ENCODE results near the gene FSCN2. TPM values are rescaled to one million over a fixed set of nuclear protein-coding genes. Genes with fewer than 3 reads are reported as not detected.

FSCN2 gene
- total RNA-seq, 6 experiments from 2014 or later, result 0.22 TPM; not detected in 5

DNA sequence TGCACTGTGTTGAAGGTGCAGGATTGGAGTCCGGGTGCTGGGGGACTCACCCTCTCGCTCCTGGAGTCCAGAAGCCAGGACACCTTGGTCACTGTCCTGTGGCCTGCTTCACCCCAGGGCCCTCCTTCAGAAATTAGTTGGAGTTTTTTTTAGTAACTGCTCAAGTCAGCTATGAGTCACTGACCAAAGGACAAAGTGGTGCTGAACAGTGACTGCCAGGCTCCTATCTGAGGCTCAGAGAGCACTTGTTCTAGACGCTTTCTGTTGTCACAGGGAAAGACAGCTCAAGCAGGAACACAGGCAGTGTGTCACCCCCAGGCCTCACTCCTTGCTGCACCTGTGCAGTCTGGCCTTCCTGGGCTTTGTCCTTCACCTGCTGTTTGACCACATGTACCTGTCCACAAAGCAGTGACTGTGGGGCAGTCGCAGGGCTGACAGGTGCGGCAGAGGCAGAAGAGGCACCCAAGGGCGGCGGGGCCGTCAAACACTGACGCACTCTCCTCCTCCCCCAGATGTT is 28.1 kb downstream of the FSCN2 start:
- peaks cover 0 to 15% (median 5%) of the 10 kb centered on the region in 4 donors for H3K4me1 ChIP-seq
- no peak overlapping the region for H3K27ac ChIP-seq
- H3K9me3 ChIP-seq, result no peaks in the 10 kb centered on the region
- H3K4me3 ChIP-seq, result no peak overlapping the region
- H3K36me3 ChIP-seq, result peaks cover 0 to 27% (median 16%) of the 10 kb centered on the region in 4 donors
- WGBS (ENCODE audit: insufficient coverage, low coverage, low lambda C conversion rate, missing lambda C conversion rate), result 83% methylated on average over 8 of the region's 9 CpGs
- ATAC-seq (peak in 1 of 4 donors; percentile 3), DNase-seq (no peak)
- H3K27me3 ChIP-seq, result no peaks in the 10 kb centered on the region
- intact Hi-C loops (cut with DNase I), result no loop called here
- no peak for TF ChIP-seq POLR2A (IDR thresholded peaks at IDR 0.05)
- TF ChIP-seq, protein P1, sequence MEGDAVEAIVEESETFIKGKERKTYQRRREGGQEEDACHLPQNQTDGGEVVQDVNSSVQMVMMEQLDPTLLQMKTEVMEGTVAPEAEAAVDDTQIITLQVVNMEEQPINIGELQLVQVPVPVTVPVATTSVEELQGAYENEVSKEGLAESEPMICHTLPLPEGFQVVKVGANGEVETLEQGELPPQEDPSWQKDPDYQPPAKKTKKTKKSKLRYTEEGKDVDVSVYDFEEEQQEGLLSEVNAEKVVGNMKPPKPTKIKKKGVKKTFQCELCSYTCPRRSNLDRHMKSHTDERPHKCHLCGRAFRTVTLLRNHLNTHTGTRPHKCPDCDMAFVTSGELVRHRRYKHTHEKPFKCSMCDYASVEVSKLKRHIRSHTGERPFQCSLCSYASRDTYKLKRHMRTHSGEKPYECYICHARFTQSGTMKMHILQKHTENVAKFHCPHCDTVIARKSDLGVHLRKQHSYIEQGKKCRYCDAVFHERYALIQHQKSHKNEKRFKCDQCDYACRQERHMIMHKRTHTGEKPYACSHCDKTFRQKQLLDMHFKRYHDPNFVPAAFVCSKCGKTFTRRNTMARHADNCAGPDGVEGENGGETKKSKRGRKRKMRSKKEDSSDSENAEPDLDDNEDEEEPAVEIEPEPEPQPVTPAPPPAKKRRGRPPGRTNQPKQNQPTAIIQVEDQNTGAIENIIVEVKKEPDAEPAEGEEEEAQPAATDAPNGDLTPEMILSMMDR (IDR thresholded peaks at IDR 0.05), result no peak

DNA sequence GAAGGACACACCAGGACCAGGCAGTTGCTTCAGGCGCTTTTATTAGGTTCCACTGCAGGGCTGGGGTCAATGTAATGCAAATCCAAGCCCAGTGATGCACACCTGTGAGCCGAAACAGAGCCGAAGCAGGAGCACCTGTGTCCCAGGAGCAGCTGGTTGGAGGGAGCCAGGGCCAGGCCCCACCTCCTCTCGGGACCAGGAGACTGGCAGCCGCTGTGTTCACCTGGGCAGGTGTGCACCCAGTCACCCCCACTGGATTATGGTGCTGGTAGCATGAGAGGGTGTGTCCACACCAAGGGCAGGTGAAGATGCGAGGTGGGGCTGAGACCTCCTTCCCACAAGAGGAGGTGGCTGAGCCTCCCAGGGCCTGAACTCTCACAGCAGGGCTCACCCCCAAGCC is 28.7 kb downstream of the FSCN2 start:
- no peak overlapping the region for H3K4me3 ChIP-seq
- DNase-seq (no peak), ATAC-seq (no peak)
- TF ChIP-seq, protein P1 (IDR thresholded peaks at IDR 0.05), result no peak
- TF ChIP-seq POLR2A (IDR thresholded peaks at IDR 0.05), result no peak
- no peaks in the 10 kb centered on the region for H3K27me3 ChIP-seq
- WGBS (ENCODE audit: insufficient coverage, low coverage, low lambda C conversion rate, missing lambda C conversion rate), result no CpG with 5 or more reads among the region's 6 CpGs
- intact Hi-C loops (cut with DNase I), result no loop called here
- peaks cover 0 to 11% (median 4%) of the 10 kb centered on the region in 4 donors for H3K4me1 ChIP-seq
- H3K36me3 ChIP-seq, result peaks cover 0 to 33% (median 19%) of the 10 kb centered on the region in 4 donors
- no peak overlapping the region for H3K27ac ChIP-seq
- H3K9me3 ChIP-seq, result no peaks in the 10 kb centered on the region

GRCh38 chr17:81557276-81558114 is 29.3 kb downstream of the FSCN2 start:
- H3K9me3 ChIP-seq, result no peaks in the 10 kb centered on the region
- H3K4me1 ChIP-seq, result peaks cover 0 to 11% (median 4%) of the 10 kb centered on the region in 4 donors
- DNase-seq (no peak), ATAC-seq (no peak)
- intact Hi-C loops (cut with DNase I), result no loop called here
- H3K27ac ChIP-seq, result no peak overlapping the region
- peaks cover 0 to 37% (median 20%) of the 10 kb centered on the region in 4 donors for H3K36me3 ChIP-seq
- H3K27me3 ChIP-seq, result no peaks in the 10 kb centered on the region
- no peak overlapping the region for H3K4me3 ChIP-seq
- TF ChIP-seq POLR2A (IDR thresholded peaks at IDR 0.05), result no peak
- TF ChIP-seq, protein P1 (IDR thresholded peaks at IDR 0.05), result no peak
- 89% methylated on average over 7 of the region's 21 CpGs for WGBS (ENCODE audit: insufficient coverage, low coverage, low lambda C conversion rate, missing lambda C conversion rate)

- no peak for TF ChIP-seq POLR2A (IDR thresholded peaks at IDR 0.05)
- TF ChIP-seq, protein P1 (IDR thresholded peaks at IDR 0.05), result no peak
- Histone ChIP-seq H3K9me3 (no peaks in the 10 kb centered on the region), H3K27ac (no peak overlapping the region), H3K27me3 (no peaks in the 10 kb centered on the region), H3K36me3 (peaks cover 0 to 43% (median 20%) of the 10 kb centered on the region in 4 donors), H3K4me3 (no peak overlapping the region), H3K4me1 (peaks cover 0 to 9% (median 3%) of the 10 kb centered on the region in 4 donors)
- ATAC-seq (peak in 1 of 4 donors; percentile 6), DNase-seq (no peak)
- intact Hi-C loops (cut with DNase I), result no loop called here
- no CpG with 5 or more reads among the region's 12 CpGs for WGBS (ENCODE audit: insufficient coverage, low coverage, low lambda C conversion rate, missing lambda C conversion rate)
Measured at GRCh38 chr17:81558115-81558468, 29.9 kb downstream of the FSCN2 start.
